IMR-90 (cell line): ENCODE results near the gene SLC4A1. TPM values are rescaled to one million over a fixed set of nuclear protein-coding genes. Genes with fewer than 3 reads are reported as not detected.

Source experiments
- ATAC-seq: fragments of 200-7000 bp; cut with Tn5 transposase; 2 replicates; pipeline ENCODE4 v1.9.1; 2020; ENCODE audit warnings: low read depth, mild to moderate bottlenecking, moderate library complexity
- BruUV-seq: library from RNA; stranded (reverse); fragments of 400-500 nt; replicated peaks from 2 replicates; lab custom pipeline; 2021; lab: Mats Ljungman, UMichigan
- CTCF ChIA-PET: fragments of 300-600 bp; formaldehyde crosslinking; extraction: SDS; loops from one replicate; lab custom pipeline; 2021; ENCODE audit warnings: antibody characterized with exemption; lab: Yijun Ruan, JAX
- POLR2A ChIA-PET: fragments of 300-600 bp; sonication (Branson Sonifier 250); formaldehyde crosslinking; loops from one replicate; lab custom pipeline; 2022; ENCODE audit warnings: antibody characterized with exemption; ENCODE audit not compliant: unreplicated experiment; lab: Charles Lee
- DNase-seq: peaks from one replicate; pipeline ENCODE4 v3.0.0; 2013
- H2AFZ ChIP-seq: replicated peaks from 2 replicates; pipeline ENCODE3; 2013; ENCODE audit warnings: low read length, mild to moderate bottlenecking; ENCODE audit not compliant: poor library complexity
- H2AK5ac ChIP-seq: 2 replicates; pipeline ENCODE4 v1.6.1; 2013; ENCODE audit warnings: low read depth, low read length, inconsistent platforms
- H2AK9ac ChIP-seq: replicated peaks from 2 replicates; pipeline ENCODE3; 2013; ENCODE audit warnings: mild to moderate bottlenecking, low read depth, low read length, moderate library complexity; ENCODE audit not compliant: poor library complexity
- H2BK120ac ChIP-seq: 2 replicates; pipeline ENCODE4 v1.6.1; 2013; ENCODE audit warnings: low read depth, low read length, inconsistent platforms
- H2BK15ac ChIP-seq: 3 replicates; pipeline ENCODE4 v1.6.1; 2013; ENCODE audit warnings: low read depth, low read length, inconsistent platforms
- H2BK20ac ChIP-seq: 2 replicates; pipeline ENCODE4 v1.6.1; 2013; ENCODE audit warnings: low read depth, mild to moderate bottlenecking, inconsistent platforms, low read length, moderate library complexity
- H2BK5ac ChIP-seq: 2 replicates; pipeline ENCODE4 v1.6.1; 2013; ENCODE audit warnings: mild to moderate bottlenecking, low read depth, low read length, inconsistent platforms; ENCODE audit not compliant: poor library complexity, severe bottlenecking
- H3K14ac ChIP-seq: replicated peaks from 2 replicates; pipeline ENCODE4 v1.6.1; 2013; ENCODE audit warnings: low read depth, low read length, inconsistent platforms
- H3K18ac ChIP-seq: 2 replicates; pipeline ENCODE4 v1.6.1; 2013; ENCODE audit warnings: low read depth, low read length, control low read depth
- H3K23ac ChIP-seq: 2 replicates; pipeline ENCODE4 v1.6.1; 2013; ENCODE audit warnings: low read depth, low read length, inconsistent platforms
- H3K27ac ChIP-seq: 2 replicates; pipeline ENCODE4 v1.5.1; 2013; ENCODE audit warnings: mild to moderate bottlenecking, control low read depth, low read length; ENCODE audit not compliant: insufficient read depth
- H3K27me3 ChIP-seq: 2 replicates; pipeline ENCODE4 v1.6.1; 2013; ENCODE audit warnings: low read length; ENCODE audit not compliant: control insufficient read depth, insufficient read depth
- H3K36me3 ChIP-seq: 2 replicates; pipeline ENCODE4 v1.6.1; 2013; ENCODE audit warnings: low read length, mixed read lengths; ENCODE audit not compliant: control insufficient read depth, insufficient read depth
- H3K4ac ChIP-seq: 2 replicates; pipeline ENCODE4 v1.6.1; 2013; ENCODE audit warnings: low read depth, low read length, inconsistent platforms
- H3K4me1 ChIP-seq: 2 replicates; pipeline ENCODE4 v1.6.1; 2013; ENCODE audit warnings: low read length, mixed read lengths; ENCODE audit not compliant: control insufficient read depth, insufficient read depth
- H3K4me2 ChIP-seq: 2 replicates; pipeline ENCODE4 v1.6.1; 2013; ENCODE audit warnings: low read depth, mild to moderate bottlenecking, control low read depth, low read length, moderate library complexity
- H3K4me3 ChIP-seq: 2 replicates; pipeline ENCODE4 v1.5.1; 2013; ENCODE audit warnings: low read depth, mild to moderate bottlenecking, control low read depth, low read length, moderate library complexity; ENCODE audit not compliant: insufficient read depth
- H3K56ac ChIP-seq: 2 replicates; pipeline ENCODE4 v1.6.1; 2013; ENCODE audit warnings: low read length, inconsistent platforms; ENCODE audit not compliant: insufficient read depth; ENCODE audit errors: extremely low read depth
- H3K79me1 ChIP-seq, 2 experiments: 2 replicates each; pipeline ENCODE4 v1.6.1; 2013; ENCODE audit warnings: low read length in 2 of 2, inconsistent platforms in 1 of 2, low read depth in 1 of 2
- H3K9ac ChIP-seq: 2 replicates; pipeline ENCODE4 v1.6.1; 2013; ENCODE audit warnings: low read depth, low read length, control low read depth
- H3K9me1 ChIP-seq: 2 replicates; pipeline ENCODE4 v1.6.1; 2013; ENCODE audit warnings: low read length, inconsistent platforms; ENCODE audit not compliant: insufficient read depth
- H3K9me3 ChIP-seq: 2 replicates; pipeline ENCODE4 v1.6.1; 2013; ENCODE audit warnings: low read length; ENCODE audit not compliant: control insufficient read depth, insufficient read depth
- H4K20me1 ChIP-seq: 2 replicates; pipeline ENCODE4 v1.6.1; 2013; ENCODE audit warnings: low read length, inconsistent platforms; ENCODE audit not compliant: insufficient read depth
- H4K5ac ChIP-seq: 2 replicates; pipeline ENCODE4 v1.6.1; 2013; ENCODE audit warnings: mild to moderate bottlenecking, low read depth, low read length, control low read depth
- H4K8ac ChIP-seq, 2 experiments: 2 replicates each; pipeline ENCODE4 v1.6.1; 2013; ENCODE audit warnings: low read depth in 2 of 2, low read length in 2 of 2, control low read depth in 1 of 2, inconsistent platforms in 1 of 2
- H4K91ac ChIP-seq: 2 replicates; pipeline ENCODE4 v1.6.1; 2013; ENCODE audit warnings: low read depth, low read length, inconsistent platforms; ENCODE audit not compliant: insufficient read depth
- CHD1 ChIP-seq: IDR thresholded peaks from 2 replicates; pipeline ENCODE4 v1.6.1; 2012; ENCODE audit warnings: low read depth, low read length, improper control_type of control experiment
- CTCF ChIP-seq: conservative IDR thresholded peaks from 2 replicates; pipeline ENCODE4 v1.5.1; 2012; ENCODE audit warnings: mild to moderate bottlenecking, low read depth, low read length, improper control_type of control experiment
- ELK1 ChIP-seq: fragments of 150-350 bp; IDR thresholded peaks from 2 replicates; pipeline ENCODE4 v1.6.1; 2016; ENCODE audit warnings: low read depth, mild to moderate bottlenecking, low read length, moderate library complexity, borderline replicate concordance
- FOS ChIP-seq: fragments of 150-350 bp; IDR thresholded peaks from 2 replicates; pipeline ENCODE4 v1.6.1; 2016; ENCODE audit warnings: low read depth, low read length
- MAFK ChIP-seq: IDR thresholded peaks from 2 replicates; pipeline ENCODE4 v1.6.1; 2012; ENCODE audit warnings: low read depth, low read length, improper control_type of control experiment
- MXI1 ChIP-seq: IDR thresholded peaks from 2 replicates; pipeline ENCODE4 v1.6.1; 2012; ENCODE audit warnings: low read depth, mild to moderate bottlenecking, low read length, moderate library complexity, borderline replicate concordance
- NFE2L2 ChIP-seq: fragments of 150-350 bp; IDR thresholded peaks from 2 replicates; pipeline ENCODE4 v1.6.1; 2016; ENCODE audit warnings: low read depth, mild to moderate bottlenecking, low read length
- RFX5 ChIP-seq: IDR thresholded peaks from 2 replicates; pipeline ENCODE4 v1.8.0; 2012; ENCODE audit warnings: low read depth, mild to moderate bottlenecking, low read length, moderate library complexity
- SMC3 ChIP-seq: fragments of 150-350 bp; IDR thresholded peaks from 2 replicates; pipeline ENCODE4 v1.6.1; 2016; ENCODE audit warnings: low read depth, mild to moderate bottlenecking, antibody characterized with exemption, low read length, moderate library complexity
- USF2 ChIP-seq: fragments of 150-350 bp; IDR thresholded peaks from 2 replicates; pipeline ENCODE4 v1.6.1; 2017; ENCODE audit warnings: mild to moderate bottlenecking, antibody characterized with exemption, low read length, low read depth
- WGBS, 2 experiments: methylation state at CpG; one replicate each; pipeline versions ENCODE4 v1.1.5 to v1.1.7; 2013; ENCODE audit warnings: missing lambda C conversion rate in 2 of 2; ENCODE audit not compliant: insufficient read length in 1 of 2; ENCODE audit errors: extremely low coverage in 2 of 2; 5-methylcytosine and 5-hydroxymethylcytosine counted together
- dilution Hi-C: fragments of 300-500 bp; cut with HindIII; formaldehyde crosslinking; loops from one replicate; pipeline ENCODE4 v1.14.3; 2018; ENCODE audit warnings: low sequenced_read_pairs; ENCODE audit not compliant: unreplicated experiment
- in situ Hi-C: fragments of 300-500 bp; cut with MboI; formaldehyde crosslinking; loops from 3 replicates; pipeline ENCODE4 v1.14.3; 2019; ENCODE audit warnings: low sequenced_read_pairs, inconsistent platforms, mixed read lengths
- intact Hi-C: fragments of 100-400 bp; cut with micrococcal nuclease; formaldehyde crosslinking; loops from 2 replicates; pipeline ENCODE4 v1.10.0; 2022
- polyA plus RNA-seq, 3 experiments: library from polyadenylated mRNA; depleted of rRNA; stranded (reverse); fragments of >200 nt; gene quantifications; 2 replicates each; pipeline ENCODE4 v1.2.3, GENCODE V29; 2012; ENCODE audit warnings: low replicate concordance in 1 of 3
- total RNA-seq: library from RNA; depleted of rRNA; stranded (reverse); fragments of >200 nt; gene quantifications from 2 replicates; pipeline ENCODE4 v1.2.3, GENCODE V29; 2012

Gene SLC4A1
- total and polyA plus RNA-seq, 2 of the 4 experiments (the other 2 are of a cell fraction): not detected

GRCh38 chr17:44235583-44235936, 32.4 kb downstream of the SLC4A1 start:
- Histone ChIP-seq H2AK9ac (no peak overlapping the region), H2AFZ (no peak overlapping the region), H2BK20ac (no peak overlapping the region), H2BK120ac (no peak overlapping the region), H3K4me1 (no peaks in the 10 kb centered on the region), H3K4me3 (no peak overlapping the region), H3K4ac (no peak overlapping the region), H3K9me3 (no peaks in the 10 kb centered on the region), H4K8ac (no peak overlapping the region), H3K56ac (no peak overlapping the region), H2AK5ac (no peak overlapping the region), H3K79me1 (no peaks in the 10 kb centered on the region), H4K5ac (no peak overlapping the region), H3K18ac (no peak overlapping the region), H3K23ac (no peak overlapping the region), H3K14ac (no peak overlapping the region), H3K36me3 (no peaks in the 10 kb centered on the region), H4K91ac (no peak overlapping the region), H3K27me3 (peaks cover 12% of the 10 kb centered on the region; the same call in 1 of the 2 replicates), H4K20me1 (no peaks in the 10 kb centered on the region), H3K9me1 (no peaks in the 10 kb centered on the region), H2BK5ac (no peak overlapping the region), H3K4me2 (no peak overlapping the region), H3K9ac (no peak overlapping the region), H3K27ac (no peak overlapping the region), H2BK15ac (no peak overlapping the region)
- no TSS peak for BruUV-seq
- TF ChIP-seq FOS (no peak), RFX5 (no peak), ELK1 (no peak), CHD1 (no peak), MAFK (no peak), MXI1 (no peak), SMC3 (no peak), USF2 (no peak), NFE2L2 (no peak), CTCF (no peak)
- dilution Hi-C loops: no loop called here
- in situ Hi-C loops: no loop called here
- ChIA-PET CTCF (no interaction called here), POLR2A (no interaction called here)
- DNase-seq (peak; percentile 73), ATAC-seq (peak; percentile 29; the same call in 1 of the 2 replicates)
- 58% methylated on average over 2 of the region's 5 CpGs; no CpG with 5 or more reads in 1 of the 2 experiments for WGBS, 2 experiments
- intact Hi-C loops: no loop called here
